HUES48 (cell line): ENCODE data around the gene DNAJB8.

Experiments
- H3K27ac ChIP-seq: one replicate; pipeline ENCODE4 v1.7.0; 2013; ENCODE audit warnings: low read depth, low read length, inconsistent platforms
- H3K27me3 ChIP-seq: 2 replicates; pipeline ENCODE4 v1.6.1; 2013; ENCODE audit warnings: mild to moderate bottlenecking, low read length; ENCODE audit not compliant: control insufficient read depth, insufficient read depth
- H3K36me3 ChIP-seq: 2 replicates; pipeline ENCODE4 v1.6.1; 2013; ENCODE audit warnings: low read length; ENCODE audit not compliant: control insufficient read depth, insufficient read depth
- H3K4me1 ChIP-seq: 2 replicates; pipeline ENCODE4 v1.6.1; 2013; ENCODE audit warnings: mild to moderate bottlenecking, low read length; ENCODE audit not compliant: control insufficient read depth, insufficient read depth
- H3K4me3 ChIP-seq: 2 replicates; pipeline ENCODE4 v1.5.1; 2013; ENCODE audit warnings: mild to moderate bottlenecking, low read depth, low read length
- H3K9ac ChIP-seq: 2 replicates; pipeline ENCODE4 v1.6.1; 2013; ENCODE audit warnings: mild to moderate bottlenecking, low read depth, low read length, moderate library complexity
- H3K9me3 ChIP-seq: 2 replicates; pipeline ENCODE4 v1.6.1; 2013; ENCODE audit warnings: low read length; ENCODE audit not compliant: control insufficient read depth, insufficient read depth

The DNAJB8 gene

GRCh38 chr3:128487813-128488635 is 21.3 kb upstream of the DNAJB8 start:
- Histone ChIP-seq H3K4me3 (peak overlapping the region; percentile 58), H3K27ac (no peak overlapping the region), H3K4me1 (peaks cover 51% of the 10 kb centered on the region), H3K27me3 (peaks cover 100% of the 10 kb centered on the region), H3K36me3 (no peaks in the 10 kb centered on the region), H3K9ac (no peak overlapping the region), H3K9me3 (no peaks in the 10 kb centered on the region)

- Histone ChIP-seq H3K36me3 (no peaks in the 10 kb centered on the region), H3K4me1 (peaks cover 55% of the 10 kb centered on the region), H3K4me3 (peak overlapping the region; percentile 58; the same call in 1 of the 2 replicates), H3K9ac (no peak overlapping the region), H3K27ac (no peak overlapping the region), H3K9me3 (no peaks in the 10 kb centered on the region), H3K27me3 (peaks cover 100% of the 10 kb centered on the region)
These were observed 20.8 kb upstream of the DNAJB8 start for GRCh38 chr3:128487538-128487812.

GRCh38 chr3:128486681-128487537 is 20.2 kb upstream of the DNAJB8 start:
- Histone ChIP-seq H3K9ac (no peak overlapping the region), H3K9me3 (no peaks in the 10 kb centered on the region), H3K27ac (no peak overlapping the region), H3K27me3 (peaks cover 100% of the 10 kb centered on the region), H3K4me1 (peaks cover 61% of the 10 kb centered on the region), H3K36me3 (no peaks in the 10 kb centered on the region), H3K4me3 (peak overlapping the region; percentile 58; the same call in 1 of the 2 replicates)

GRCh38 chr3:128486205-128486628 is 19.5 kb upstream of the DNAJB8 start:
- Histone ChIP-seq H3K4me3 (0 out of 2 replicates have a peak overlapping the region, but pooled peaks have one; percentile 58), H3K36me3 (no peaks in the 10 kb centered on the region), H3K27me3 (peaks cover 100% of the 10 kb centered on the region), H3K9me3 (no peaks in the 10 kb centered on the region), H3K9ac (no peak overlapping the region), H3K27ac (no peak overlapping the region), H3K4me1 (peaks cover 60% of the 10 kb centered on the region)

GRCh38 chr3:128485282-128486204 is 18.9 kb upstream of the DNAJB8 start:
- H3K27ac ChIP-seq, result no peak overlapping the region
- H3K4me1 ChIP-seq, result peaks cover 57% of the 10 kb centered on the region
- no peaks in the 10 kb centered on the region for H3K36me3 ChIP-seq
- peaks cover 100% of the 10 kb centered on the region for H3K27me3 ChIP-seq
- no peak overlapping the region for H3K9ac ChIP-seq
- H3K4me3 ChIP-seq, result no peak overlapping the region
- no peaks in the 10 kb centered on the region for H3K9me3 ChIP-seq

GRCh38 chr3:128484404-128485281 is 18.0 kb upstream of the DNAJB8 start:
- Histone ChIP-seq H3K9ac (no peak overlapping the region), H3K27ac (no peak overlapping the region), H3K4me3 (peak overlapping the region; percentile 46; the same call in 1 of the 2 replicates), H3K27me3 (peaks cover 100% of the 10 kb centered on the region), H3K4me1 (peaks cover 51% of the 10 kb centered on the region), H3K36me3 (no peaks in the 10 kb centered on the region), H3K9me3 (no peaks in the 10 kb centered on the region)

- H3K9me3 ChIP-seq, result no peaks in the 10 kb centered on the region
- H3K27ac ChIP-seq, result no peak overlapping the region
- peaks cover 46% of the 10 kb centered on the region for H3K4me1 ChIP-seq
- peak overlapping the region; percentile 46 for H3K4me3 ChIP-seq
- H3K27me3 ChIP-seq, result peaks cover 100% of the 10 kb centered on the region
- H3K36me3 ChIP-seq, result no peaks in the 10 kb centered on the region
- H3K9ac ChIP-seq, result no peak overlapping the region
These were observed 17.1 kb upstream of the DNAJB8 start for GRCh38 chr3:128483657-128484403.

GRCh38 chr3:128482666-128483656 is 16.3 kb upstream of the DNAJB8 start:
- peaks cover 46% of the 10 kb centered on the region for H3K4me1 ChIP-seq
- H3K27me3 ChIP-seq, result peaks cover 100% of the 10 kb centered on the region
- H3K9ac ChIP-seq, result no peak overlapping the region
- peak overlapping the region; percentile 46 for H3K4me3 ChIP-seq
- H3K36me3 ChIP-seq, result no peaks in the 10 kb centered on the region
- H3K27ac ChIP-seq, result no peak overlapping the region
- no peaks in the 10 kb centered on the region for H3K9me3 ChIP-seq

- Histone ChIP-seq H3K36me3 (no peaks in the 10 kb centered on the region), H3K4me3 (no peak overlapping the region), H3K27me3 (peaks cover 100% of the 10 kb centered on the region), H3K4me1 (peaks cover 44% of the 10 kb centered on the region), H3K9ac (no peak overlapping the region), H3K9me3 (no peaks in the 10 kb centered on the region), H3K27ac (no peak overlapping the region)
These were observed 15.5 kb upstream of the DNAJB8 start for GRCh38 chr3:128482175-128482574.
